Heart right ventricle (tissue), 16 donors: ENCODE data around the gene MAPRE2. TPM values are rescaled to one million over a fixed set of nuclear protein-coding genes. Genes with fewer than 3 reads are reported as not detected.

Experiments used
- ATAC-seq, 8 donors: fragments of 200-7000 bp; cut with Tn5 transposase; one replicate each; pipeline ENCODE4 v1.9.1; 2020; ENCODE audit warnings: mild to moderate bottlenecking in 8 of 8, moderate library complexity in 8 of 8, moderate number of reproducible peaks in 1 of 8
- DNase-seq, 2 donors: peaks; one replicate each; pipeline ENCODE4 v3.0.0-alpha.2; 2020
- H3K27ac ChIP-seq, 10 donors: fragments of 200-600 bp; sonication (generic) in 2 of 10; one replicate each; pipeline versions ENCODE4 v1.5.0 to v1.8.0; 2020 to 2022; ENCODE audit warnings: mild to moderate bottlenecking in 3 of 10
- H3K27me3 ChIP-seq, 7 donors: fragments of 200-600 bp; one replicate each; pipeline ENCODE4 v1.8.0; 2021 to 2022; ENCODE audit warnings: mild to moderate bottlenecking in 2 of 7
- H3K36me3 ChIP-seq, 9 donors: fragments of 200-600 bp; sonication (generic) in 1 of 9; one replicate each; pipeline versions ENCODE4 v1.5.0 to v1.8.0; 2020 to 2022; ENCODE audit warnings: mild to moderate bottlenecking in 2 of 9
- H3K4me1 ChIP-seq, 9 donors: fragments of 200-600 bp; sonication (generic) in 1 of 9; one replicate each; pipeline versions ENCODE4 v1.5.0 to v1.8.0; 2020 to 2022; ENCODE audit warnings: mild to moderate bottlenecking in 4 of 9
- H3K4me3 ChIP-seq, 10 donors: fragments of 200-600 bp; sonication (generic) in 2 of 10; one replicate each; pipeline versions ENCODE4 v1.5.0 to v1.8.0; 2020 to 2022; ENCODE audit warnings: mild to moderate bottlenecking in 7 of 10, moderate library complexity in 2 of 10
- H3K9me3 ChIP-seq, 11 donors: fragments of 200-600 bp in 10 of 11; sonication (generic) in 2 of 11; one replicate each; pipeline versions ENCODE4 v1.5.0 to v1.8.0; 2013 to 2022; ENCODE audit warnings: mild to moderate bottlenecking in 2 of 11, control low read depth in 1 of 11, moderate library complexity in 1 of 11
- WGBS, 2 donors: extraction: QIAGEN DNeasy Blood & Tissue Kit; methylation state at CpG; one replicate each; pipeline ENCODE4 v1.1.7; 2013; ENCODE audit warnings: inconsistent platforms in 1 of 2; 5-methylcytosine and 5-hydroxymethylcytosine counted together
- intact Hi-C, 10 donors: fragments of 100-400 bp; cut with DNase I; formaldehyde crosslinking; loops; one replicate each; pipeline versions ENCODE4 v1.11.1 to v1.14.2; 2022
- polyA plus RNA-seq, 2 donors: library from polyadenylated mRNA; stranded (reverse); fragments of 200-250 nt; gene quantifications; one replicate each; pipeline ENCODE4 v1.2.3, GENCODE V29; 2013
- total RNA-seq, 10 donors: library from RNA; stranded (reverse); fragmentation: NEBNext Ultra II Directional in 3 of 10; extraction: Animal tissue kit (Norgen Biotek cat#: 25700) in 3 of 10; gene quantifications; one replicate each; pipeline versions ENCODE4 v1.2.1 to v1.2.4, GENCODE V29; 2021 to 2023
- TF ChIP-seq, protein P1 (sequence below), 9 donors: fragments of 200-600 bp; sonication (generic) in 2 of 9; IDR thresholded peaks; one replicate each; pipeline versions ENCODE4 v1.5.0 to v1.8.0; 2021 to 2022; ENCODE audit warnings: antibody characterized with exemption in 9 of 9, mild to moderate bottlenecking in 5 of 9, moderate library complexity in 1 of 9
- donor health status: Arrhythmogenic right ventricular cardiomyopathy.
- donor health status: ischemic (EF 13 %, LVEDD 7.1; RV severe dilation, severe dysfunction).
- donor health status: healthy with polysubstance abuse.
- donor health status: DM: no; HTN: yes; CAD: no.
- donor health status: DM: no; HTN: no; CAD: no.
- donor health status: ischemic (EF 25% LVEDD 6.9; RV normal size, moderate dysfunction).
- donor health status: ischemic (EF 25% LVEDD 5.7; RV mildly dilated, moderate dysfunction).
- donor health status: healthy.
- donor health status: DM: yes; HTN: yes; CAD: no.
- donor health status: Ischemic cardiomyopathy.
- donor health status: ischemic (EF 35%, LVEDD 5.7; RV mildly dilated, moderate dysfunction).
- donor health status: nonischemic (EF 11% LVEDD 7.7; RV severe dilation, severe dysfunction).
- donor health status: DM: yes; HTN: yes; CAD: no.
- donor health status: PGD.
- donor health status: ischemic (EF 29% LVEDD 5.4; RV normal size, mild dysfunction).
- donor health status: nonischemic (EF 23%, LVEDD 6.1; RV moderate dilation, normal function).

MAPRE2 gene
- total and polyA plus RNA-seq, 12 donors, result 31.7 to 211 (median 130) TPM

DNA sequence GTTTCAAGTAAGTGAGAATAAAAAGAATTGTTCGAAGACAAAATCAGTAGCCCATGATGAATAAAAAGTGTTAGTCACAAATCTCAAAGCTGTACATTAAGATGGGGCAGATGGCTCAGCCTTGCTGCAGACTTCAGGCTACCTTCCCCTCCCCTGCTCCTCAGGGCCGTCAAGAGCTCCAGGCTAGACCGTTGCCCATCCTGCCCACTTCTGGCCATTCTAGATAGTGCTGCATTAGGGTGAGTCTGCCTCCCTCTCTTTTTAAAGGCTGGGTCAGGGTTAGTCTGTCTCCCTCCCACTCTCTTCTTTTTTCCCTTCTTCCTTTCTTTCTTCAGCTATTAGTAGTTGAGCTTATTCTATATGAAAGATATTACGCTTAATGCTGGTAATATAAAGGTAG, 86.0 kb downstream of the MAPRE2 start:
- DNase-seq (no peak), ATAC-seq (no peak)
- 66 to 82% methylated on average over 4 of the region's 4 CpGs for WGBS, 2 donors
- Histone ChIP-seq H3K27me3 (no peaks in the 10 kb centered on the region), H3K4me1 (peaks cover 13 to 62% (median 41%) of the 10 kb centered on the region in 9 donors), H3K4me3 (no peak overlapping the region), H3K9me3 (peaks cover 0 to 5% (median 0%) of the 10 kb centered on the region in 11 donors), H3K36me3 (peaks cover 0 to 56% (median 23%) of the 10 kb centered on the region in 9 donors), H3K27ac (no peak overlapping the region)
- intact Hi-C loops, result loop anchor here in 1 of 10 donors (5.0 kb wide), 1 partner anchor 90 kb away; no protein-coding TSS in a partner anchor
- TF ChIP-seq, protein P1, sequence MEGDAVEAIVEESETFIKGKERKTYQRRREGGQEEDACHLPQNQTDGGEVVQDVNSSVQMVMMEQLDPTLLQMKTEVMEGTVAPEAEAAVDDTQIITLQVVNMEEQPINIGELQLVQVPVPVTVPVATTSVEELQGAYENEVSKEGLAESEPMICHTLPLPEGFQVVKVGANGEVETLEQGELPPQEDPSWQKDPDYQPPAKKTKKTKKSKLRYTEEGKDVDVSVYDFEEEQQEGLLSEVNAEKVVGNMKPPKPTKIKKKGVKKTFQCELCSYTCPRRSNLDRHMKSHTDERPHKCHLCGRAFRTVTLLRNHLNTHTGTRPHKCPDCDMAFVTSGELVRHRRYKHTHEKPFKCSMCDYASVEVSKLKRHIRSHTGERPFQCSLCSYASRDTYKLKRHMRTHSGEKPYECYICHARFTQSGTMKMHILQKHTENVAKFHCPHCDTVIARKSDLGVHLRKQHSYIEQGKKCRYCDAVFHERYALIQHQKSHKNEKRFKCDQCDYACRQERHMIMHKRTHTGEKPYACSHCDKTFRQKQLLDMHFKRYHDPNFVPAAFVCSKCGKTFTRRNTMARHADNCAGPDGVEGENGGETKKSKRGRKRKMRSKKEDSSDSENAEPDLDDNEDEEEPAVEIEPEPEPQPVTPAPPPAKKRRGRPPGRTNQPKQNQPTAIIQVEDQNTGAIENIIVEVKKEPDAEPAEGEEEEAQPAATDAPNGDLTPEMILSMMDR (IDR thresholded peaks at IDR 0.05), result peak in 2 of 9 donors; percentile 13 to 20

- 83 to 89% methylated on average over 7 of the region's 7 CpGs for WGBS, 2 donors
- Histone ChIP-seq H3K27me3 (no peaks in the 10 kb centered on the region), H3K36me3 (peaks cover 0 to 71% (median 25%) of the 10 kb centered on the region in 9 donors), H3K9me3 (peaks cover 0 to 5% (median 0%) of the 10 kb centered on the region in 11 donors), H3K27ac (no peak overlapping the region), H3K4me1 (peaks cover 9 to 54% (median 38%) of the 10 kb centered on the region in 9 donors), H3K4me3 (no peak overlapping the region)
- intact Hi-C loops, result loop anchor here in 1 of 10 donors (5.0 kb wide), 1 partner anchor 91 kb away; no protein-coding TSS in a partner anchor
- TF ChIP-seq, protein P1 (IDR thresholded peaks at IDR 0.05), result no peak
- no peak for DNase-seq
- no peak for ATAC-seq
Measured at GRCh38 chr18:35128675-35129074, 87.5 kb downstream of the MAPRE2 start.

DNA sequence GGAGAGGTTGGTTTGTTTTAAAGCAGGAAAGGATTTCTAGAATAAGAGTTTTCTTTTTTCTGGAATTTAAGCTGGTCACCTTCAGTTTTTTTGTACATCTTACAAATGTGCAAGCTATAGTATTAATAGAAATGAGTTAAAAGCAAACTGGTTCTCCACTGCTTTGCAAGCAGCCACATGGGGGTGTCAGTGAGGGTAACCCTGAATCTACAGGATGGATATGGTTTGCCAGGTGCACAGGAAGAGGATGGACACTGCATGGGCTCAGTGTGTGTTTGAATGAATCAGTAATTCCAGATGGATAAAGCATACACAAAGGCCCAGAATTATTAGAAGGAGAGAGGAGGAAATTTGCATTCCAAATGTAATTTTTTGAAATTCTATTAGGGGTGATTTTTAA, 89.0 kb downstream of the MAPRE2 start:
- TF ChIP-seq, protein P1 (IDR thresholded peaks at IDR 0.05), result no peak
- intact Hi-C loops, result loop anchor here in 4 of 10 donors (5.0 to 10.0 kb wide), 3 partner anchors 48 to 245 kb away; partner anchors contain the start of gene MAPRE2 (in 3 of the 4)
- Histone ChIP-seq H3K9me3 (no peaks in the 10 kb centered on the region), H3K27me3 (no peaks in the 10 kb centered on the region), H3K36me3 (peaks cover 0 to 86% (median 34%) of the 10 kb centered on the region in 9 donors), H3K4me1 (peaks cover 9 to 46% (median 34%) of the 10 kb centered on the region in 9 donors), H3K27ac (no peak overlapping the region), H3K4me3 (no peak overlapping the region)
- ATAC-seq, result no peak
- DNase-seq, result no peak

DNA sequence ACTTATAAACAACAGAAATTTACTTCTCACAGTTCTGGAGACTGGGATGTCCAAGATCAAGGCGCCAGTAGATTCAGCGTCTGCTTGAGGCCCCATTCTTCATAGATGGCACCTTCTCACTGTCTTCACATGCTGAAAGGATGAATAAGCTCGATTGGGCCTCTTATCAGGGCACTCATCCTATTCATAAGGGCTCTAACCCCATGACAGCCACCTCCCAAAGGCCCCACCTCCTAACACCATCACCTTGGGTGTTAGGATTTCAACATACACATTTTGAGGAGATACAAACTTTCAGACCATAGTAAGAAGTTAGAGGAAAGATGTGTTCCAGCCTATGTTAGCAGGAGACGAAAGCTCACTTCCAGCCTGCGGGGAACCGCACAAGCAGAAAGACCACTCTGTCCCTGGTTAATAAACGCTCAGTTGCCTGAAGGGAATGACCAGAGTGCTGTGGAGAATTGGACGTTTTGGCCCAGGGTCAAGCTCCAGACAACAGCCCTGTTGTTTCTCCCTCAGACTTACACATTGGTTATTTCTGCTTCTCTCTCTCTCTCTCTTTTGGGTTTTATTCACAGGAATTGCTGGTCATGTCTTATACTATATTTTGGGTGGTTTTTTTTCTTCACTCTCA, 90.3 kb downstream of the MAPRE2 start:
- Histone ChIP-seq H3K9me3 (no peaks in the 10 kb centered on the region), H3K4me3 (no peak overlapping the region), H3K27ac (peak overlapping the region in 8 of 10 donors; percentile 25 to 63 (median 47)), H3K27me3 (no peaks in the 10 kb centered on the region), H3K4me1 (peaks cover 9 to 53% (median 31%) of the 10 kb centered on the region in 9 donors), H3K36me3 (peaks cover 0 to 98% (median 34%) of the 10 kb centered on the region in 9 donors)
- 60 to 65% methylated on average over 8 of the region's 8 CpGs for WGBS, 2 donors
- TF ChIP-seq, protein P1 (IDR thresholded peaks at IDR 0.05), result no peak
- peak in 4 of 8 donors; percentile 3 to 33 (median 20) for ATAC-seq
- intact Hi-C loops, result loop anchor here in 4 of 10 donors (5.0 to 10.0 kb wide), 3 partner anchors 49 to 247 kb away; partner anchors contain the start of gene MAPRE2 (in 3 of the 4)
- DNase-seq, result no peak
